Measurements from ENCODE around the gene CDC42EP4.

GRCh38 chr17:73324160-73324475, 12.3 kb upstream of the CDC42EP4 start:
- TF ChIP-seq EZH2 (IDR thresholded peaks at IDR 0.05; ENCODE audit: borderline replicate concordance) (no peak), CTCF (IDR thresholded peaks at IDR 0.05; ENCODE audit: poor library complexity) (no peak), EZH2phosphoT487 (IDR thresholded peaks at IDR 0.05; ENCODE audit: low read depth, severe bottlenecking, unreplicated experiment) (no peak)
